ENCODE data around the gene CYTH1. TPM values are rescaled to one million over a fixed set of nuclear protein-coding genes. Genes with fewer than 3 reads are reported as not detected.

CYTH1 gene
- total RNA-seq, 1 experiment from 2014 or later, result 46.7 TPM

DNA sequence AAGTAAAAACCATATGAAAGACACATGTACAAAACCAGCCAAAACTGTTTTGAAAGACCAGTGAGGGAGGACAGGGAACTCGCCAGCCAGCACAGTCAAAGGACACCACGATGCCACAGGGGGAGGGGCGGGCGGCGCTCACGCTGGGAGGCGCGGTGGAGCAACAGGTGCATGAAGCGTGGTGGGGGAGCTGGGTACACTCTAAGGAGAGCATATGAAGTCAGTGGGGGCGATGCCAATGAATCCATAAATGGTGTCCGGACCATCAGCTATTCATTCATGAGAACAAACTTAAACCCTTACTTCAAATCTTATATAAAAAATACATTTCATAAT, 103.9 kb downstream of the CYTH1 start:
- ATAC-seq (no peak), DNase-seq (ENCODE audit: low read depth, low spot score) (no peak)
- no peaks in the 10 kb centered on the region; the same call in 1 of the 2 replicates for H3K36me3 ChIP-seq (ENCODE audit: control insufficient read depth, insufficient read depth, low read length)
- no TSS peak for BruUV-seq (replicated peaks)
- POLR2A ChIA-PET, result interaction anchor here (0.6 to 0.7 kb wide), 2 partner anchors 12 to 150 kb away, joined by 4 read pairs; no protein-coding TSS in a partner anchor
- H3K27me3 ChIP-seq (ENCODE audit: control insufficient read depth, insufficient read depth, low read length), result no peaks in the 10 kb centered on the region
- no peak overlapping the region for H3K4me3 ChIP-seq (ENCODE audit: low read depth in 2 of 2, low read length in 2 of 2)
- CTCF ChIA-PET, result no interaction called here
- intact Hi-C loops (cut with micrococcal nuclease; ENCODE audit: unreplicated experiment) (no loop called here), in situ Hi-C loops (cut with HindIII; ENCODE audit: low pct_unique_long_range_greater_than_20kb, low sequenced_read_pairs) (no loop called here)
- peaks cover 8% of the 10 kb centered on the region for H3K4me1 ChIP-seq (ENCODE audit: control insufficient read depth, insufficient read depth, low read length)
- H3K9me3 ChIP-seq (ENCODE audit: control insufficient read depth, insufficient read depth, low read depth, low read length), result no peaks in the 10 kb centered on the region
- no peak for TF ChIP-seq TCF7L2 (IDR thresholded peaks at IDR 0.05; ENCODE audit: low read depth, low read length)
- TF ChIP-seq SIN3A (IDR thresholded peaks at IDR 0.05; ENCODE audit: borderline replicate concordance, insufficient read depth, low read depth, low read length), result no peak
- TF ChIP-seq, protein P1, sequence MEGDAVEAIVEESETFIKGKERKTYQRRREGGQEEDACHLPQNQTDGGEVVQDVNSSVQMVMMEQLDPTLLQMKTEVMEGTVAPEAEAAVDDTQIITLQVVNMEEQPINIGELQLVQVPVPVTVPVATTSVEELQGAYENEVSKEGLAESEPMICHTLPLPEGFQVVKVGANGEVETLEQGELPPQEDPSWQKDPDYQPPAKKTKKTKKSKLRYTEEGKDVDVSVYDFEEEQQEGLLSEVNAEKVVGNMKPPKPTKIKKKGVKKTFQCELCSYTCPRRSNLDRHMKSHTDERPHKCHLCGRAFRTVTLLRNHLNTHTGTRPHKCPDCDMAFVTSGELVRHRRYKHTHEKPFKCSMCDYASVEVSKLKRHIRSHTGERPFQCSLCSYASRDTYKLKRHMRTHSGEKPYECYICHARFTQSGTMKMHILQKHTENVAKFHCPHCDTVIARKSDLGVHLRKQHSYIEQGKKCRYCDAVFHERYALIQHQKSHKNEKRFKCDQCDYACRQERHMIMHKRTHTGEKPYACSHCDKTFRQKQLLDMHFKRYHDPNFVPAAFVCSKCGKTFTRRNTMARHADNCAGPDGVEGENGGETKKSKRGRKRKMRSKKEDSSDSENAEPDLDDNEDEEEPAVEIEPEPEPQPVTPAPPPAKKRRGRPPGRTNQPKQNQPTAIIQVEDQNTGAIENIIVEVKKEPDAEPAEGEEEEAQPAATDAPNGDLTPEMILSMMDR (IDR thresholded peaks at IDR 0.05), result no peak
- TF ChIP-seq, protein P2, sequence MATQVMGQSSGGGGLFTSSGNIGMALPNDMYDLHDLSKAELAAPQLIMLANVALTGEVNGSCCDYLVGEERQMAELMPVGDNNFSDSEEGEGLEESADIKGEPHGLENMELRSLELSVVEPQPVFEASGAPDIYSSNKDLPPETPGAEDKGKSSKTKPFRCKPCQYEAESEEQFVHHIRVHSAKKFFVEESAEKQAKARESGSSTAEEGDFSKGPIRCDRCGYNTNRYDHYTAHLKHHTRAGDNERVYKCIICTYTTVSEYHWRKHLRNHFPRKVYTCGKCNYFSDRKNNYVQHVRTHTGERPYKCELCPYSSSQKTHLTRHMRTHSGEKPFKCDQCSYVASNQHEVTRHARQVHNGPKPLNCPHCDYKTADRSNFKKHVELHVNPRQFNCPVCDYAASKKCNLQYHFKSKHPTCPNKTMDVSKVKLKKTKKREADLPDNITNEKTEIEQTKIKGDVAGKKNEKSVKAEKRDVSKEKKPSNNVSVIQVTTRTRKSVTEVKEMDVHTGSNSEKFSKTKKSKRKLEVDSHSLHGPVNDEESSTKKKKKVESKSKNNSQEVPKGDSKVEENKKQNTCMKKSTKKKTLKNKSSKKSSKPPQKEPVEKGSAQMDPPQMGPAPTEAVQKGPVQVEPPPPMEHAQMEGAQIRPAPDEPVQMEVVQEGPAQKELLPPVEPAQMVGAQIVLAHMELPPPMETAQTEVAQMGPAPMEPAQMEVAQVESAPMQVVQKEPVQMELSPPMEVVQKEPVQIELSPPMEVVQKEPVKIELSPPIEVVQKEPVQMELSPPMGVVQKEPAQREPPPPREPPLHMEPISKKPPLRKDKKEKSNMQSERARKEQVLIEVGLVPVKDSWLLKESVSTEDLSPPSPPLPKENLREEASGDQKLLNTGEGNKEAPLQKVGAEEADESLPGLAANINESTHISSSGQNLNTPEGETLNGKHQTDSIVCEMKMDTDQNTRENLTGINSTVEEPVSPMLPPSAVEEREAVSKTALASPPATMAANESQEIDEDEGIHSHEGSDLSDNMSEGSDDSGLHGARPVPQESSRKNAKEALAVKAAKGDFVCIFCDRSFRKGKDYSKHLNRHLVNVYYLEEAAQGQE (IDR thresholded peaks at IDR 0.05; ENCODE audit: insufficient read depth in 1 of 2, low read depth in 2 of 2, low read length in 1 of 2), result no peak
- TF ChIP-seq POLR2AphosphoS5 (IDR thresholded peaks at IDR 0.05; ENCODE audit: low read depth, low read length), result no peak
- H3K27ac ChIP-seq (ENCODE audit: low read length), result no peak overlapping the region

DNA sequence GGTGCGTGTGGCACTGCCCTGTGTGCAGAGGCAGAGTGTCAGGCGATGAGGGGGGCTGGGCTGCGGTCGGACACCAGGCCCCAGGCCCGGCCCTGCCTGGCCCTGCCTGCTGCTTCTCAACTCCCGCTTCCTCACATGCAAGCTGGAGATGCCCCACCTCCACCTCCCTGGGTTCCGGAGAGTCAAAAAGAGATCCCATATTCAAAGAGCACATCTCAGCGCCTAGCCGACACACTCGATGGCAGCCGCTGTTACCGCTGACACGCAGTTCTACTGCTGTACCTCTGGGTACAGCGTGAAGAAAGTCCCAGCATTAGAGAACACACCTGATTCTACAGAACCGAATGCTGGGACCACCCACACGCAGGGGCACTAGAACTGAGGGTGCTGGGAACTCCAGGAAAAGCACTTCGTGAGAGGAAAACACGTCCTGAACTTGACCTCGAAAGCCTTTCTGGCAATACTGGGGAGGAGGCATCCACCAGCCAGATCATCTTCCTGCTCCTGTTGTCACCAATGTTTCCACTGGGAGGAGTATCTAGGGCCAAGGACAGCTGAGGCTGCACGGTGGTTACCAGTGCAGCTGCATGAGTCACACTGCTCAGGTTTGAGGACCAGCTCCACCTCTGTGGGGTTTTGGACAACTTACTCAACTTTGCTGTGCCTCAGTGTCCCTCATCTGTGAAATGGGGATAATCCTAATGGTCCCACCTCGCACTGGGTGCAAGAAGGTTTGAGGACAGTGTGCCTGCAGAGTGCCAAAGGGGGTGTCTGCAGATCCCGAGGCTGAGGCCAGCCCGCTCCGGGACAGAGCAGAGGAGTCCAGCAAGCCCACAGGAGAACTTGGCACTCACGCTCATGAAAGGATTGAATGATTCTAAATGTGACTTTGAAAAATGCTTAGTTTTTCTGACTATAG, 104.5 kb downstream of the CYTH1 start:
- Histone ChIP-seq H3K36me3 (ENCODE audit: control insufficient read depth, insufficient read depth, low read length) (no peaks in the 10 kb centered on the region; the same call in 1 of the 2 replicates), H3K27ac (ENCODE audit: low read length) (no peak overlapping the region), H3K27me3 (ENCODE audit: control insufficient read depth, insufficient read depth, low read length) (no peaks in the 10 kb centered on the region), H3K9me3 (ENCODE audit: control insufficient read depth, insufficient read depth, low read depth, low read length) (no peaks in the 10 kb centered on the region), H3K4me1 (ENCODE audit: control insufficient read depth, insufficient read depth, low read length) (peaks cover 8% of the 10 kb centered on the region), H3K4me3 (ENCODE audit: low read depth in 2 of 2, low read length in 2 of 2) (no peak overlapping the region)
- DNase-seq (ENCODE audit: low read depth, low spot score) (no peak), ATAC-seq (no peak)
- in situ Hi-C loops (cut with HindIII; ENCODE audit: low pct_unique_long_range_greater_than_20kb, low sequenced_read_pairs), result no loop called here
- intact Hi-C loops (cut with micrococcal nuclease; ENCODE audit: unreplicated experiment), result no loop called here
- ChIA-PET POLR2A (interaction anchor here (0.7 kb wide), 1 partner anchor 149 kb away, joined by 4 read pairs; no protein-coding TSS in a partner anchor), CTCF (no interaction called here)
- TF ChIP-seq TCF7L2 (IDR thresholded peaks at IDR 0.05; ENCODE audit: low read depth, low read length) (no peak), SIN3A (IDR thresholded peaks at IDR 0.05; ENCODE audit: borderline replicate concordance, insufficient read depth, low read depth, low read length) (no peak)
- no TSS peak for BruUV-seq (replicated peaks)
